HEK293 (cell line): Measurements from ENCODE around the gene PPCDC.

Source experiments
- BCL11A ChIP-seq: fragments of 450-650 bp; formaldehyde crosslinking; IDR thresholded peaks from 2 replicates; pipeline ENCODE4 v1.5.1; 2016; ENCODE audit warnings: low read depth, missing biosample characterization, missing genetic modification characterization
- CTCF ChIP-seq: fragments of 450-650 bp; formaldehyde crosslinking; IDR thresholded peaks from 2 replicates; pipeline ENCODE4 v1.5.1; 2016; ENCODE audit warnings: missing biosample characterization, missing genetic modification characterization
- KLF1 ChIP-seq: fragments of 450-650 bp; formaldehyde crosslinking; IDR thresholded peaks from 2 replicates; pipeline ENCODE4 v1.5.1; 2016; ENCODE audit warnings: missing biosample characterization, missing genetic modification characterization
- MYNN ChIP-seq: fragments of 450-650 bp; formaldehyde crosslinking; IDR thresholded peaks from 2 replicates; pipeline ENCODE4 v1.5.1; 2016; ENCODE audit warnings: missing biosample characterization, missing genetic modification characterization, borderline replicate concordance
- PATZ1 ChIP-seq: fragments of 450-650 bp; formaldehyde crosslinking; IDR thresholded peaks from 2 replicates; pipeline ENCODE4 v1.5.1; 2016; ENCODE audit warnings: missing biosample characterization, missing genetic modification characterization
- SALL2 ChIP-seq: fragments of 450-650 bp; formaldehyde crosslinking; IDR thresholded peaks from 2 replicates; pipeline ENCODE4 v1.5.0; 2017; ENCODE audit warnings: missing biosample characterization, mild to moderate bottlenecking, missing genetic modification characterization, borderline replicate concordance
- SETDB1 ChIP-seq: IDR thresholded peaks from one replicate; pipeline ENCODE4 v1.6.1; 2017; ENCODE audit warnings: mild to moderate bottlenecking, low read length, moderate library complexity, mixed read lengths; ENCODE audit not compliant: insufficient read length
- TCF7L2 ChIP-seq: IDR thresholded peaks from 2 replicates; pipeline ENCODE4 v1.6.1; 2011; ENCODE audit warnings: low read depth, mild to moderate bottlenecking, inconsistent platforms, low read length, moderate library complexity, borderline replicate concordance
- ZBTB10 ChIP-seq: fragments of 450-650 bp; formaldehyde crosslinking; IDR thresholded peaks from 2 replicates; pipeline ENCODE4 v1.5.1; 2016; ENCODE audit warnings: missing biosample characterization, missing genetic modification characterization
- ZNF521 ChIP-seq: fragments of 450-650 bp; formaldehyde crosslinking; IDR thresholded peaks from 2 replicates; pipeline ENCODE4 v1.5.1; 2017; ENCODE audit warnings: missing biosample characterization, mild to moderate bottlenecking, missing genetic modification characterization
- ZNF600 ChIP-seq: fragments of 450-650 bp; formaldehyde crosslinking; IDR thresholded peaks from 2 replicates; pipeline ENCODE4 v1.5.1; 2016; ENCODE audit warnings: missing biosample characterization, missing genetic modification characterization

- TF ChIP-seq BCL11A (tag by site-specific recombination), result no peak
- TF ChIP-seq PATZ1, result no peak
- TF ChIP-seq KLF1 (tag by site-specific recombination), result no peak
- no peak for TF ChIP-seq SETDB1
- TF ChIP-seq TCF7L2, result no peak
- no peak for TF ChIP-seq CTCF (tag by site-specific recombination)
- TF ChIP-seq MYNN, result no peak
- no peak for TF ChIP-seq SALL2
- no peak for TF ChIP-seq ZBTB10 (tag by site-specific recombination)
- no peak for TF ChIP-seq ZNF521 (tag by site-specific recombination)
- TF ChIP-seq ZNF600 (tag by site-specific recombination), result no peak
These were observed 59.3 kb downstream of the PPCDC start for GRCh38 chr15:75082689-75083088.
